ENCODE results near the gene SAMD10. TPM values are rescaled to one million over a fixed set of nuclear protein-coding genes. Genes with fewer than 3 reads are reported as not detected.

Gene SAMD10
- polyA plus RNA-seq, 1 of the 3 experiments (the other 2 are of a cell fraction) = 11.6 TPM

DNA sequence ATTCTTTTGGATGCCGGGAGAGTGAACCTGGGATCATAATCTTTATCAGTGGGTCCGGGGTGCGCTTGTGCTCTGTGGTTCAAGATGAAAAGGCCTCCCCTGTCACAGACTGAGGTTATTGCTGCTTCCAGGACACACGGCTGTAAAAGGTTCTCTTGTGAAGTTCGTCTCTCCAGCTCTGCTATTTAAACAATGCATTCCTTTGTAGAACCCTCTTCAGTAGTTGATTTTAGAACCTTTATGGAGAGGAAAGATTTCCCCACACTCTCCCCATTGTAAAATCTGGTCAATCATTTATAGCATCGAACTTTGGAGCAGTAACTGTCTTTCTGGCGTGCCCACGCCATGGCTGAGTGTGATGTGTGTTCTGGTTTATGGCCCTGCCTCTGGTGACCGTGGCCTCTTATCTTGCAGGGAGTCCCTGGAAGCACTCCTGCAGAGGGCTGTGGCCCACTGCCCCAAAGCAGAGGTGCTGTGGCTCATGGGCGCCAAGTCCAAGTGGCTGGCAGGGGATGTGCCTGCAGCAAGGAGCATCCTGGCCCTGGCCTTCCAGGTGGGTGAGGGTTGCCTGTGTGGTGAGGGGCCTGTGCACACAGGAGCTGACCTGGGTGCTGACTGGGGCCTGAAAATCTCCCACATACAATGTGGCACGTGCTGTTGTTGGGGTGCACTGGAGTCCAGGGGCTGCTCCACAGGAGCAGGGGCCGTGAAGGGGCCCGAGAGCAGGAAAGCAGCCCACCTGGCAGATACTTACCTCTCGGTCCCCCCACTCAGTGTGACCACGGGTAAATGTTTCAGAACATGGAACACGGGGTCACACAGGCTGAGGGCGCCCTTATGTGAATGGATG lies 44.9 kb upstream of the SAMD10 start:
- peaks cover 34 to 56% of the 10 kb centered on the region in 2 experiments for H3K36me3 ChIP-seq (replicated peaks in 1 of 2; ENCODE audit: control insufficient read depth in 1 of 2, insufficient read depth in 2 of 2, low read length in 1 of 2)
- no peak for TF ChIP-seq JUND (IDR thresholded peaks at IDR 0.05)
- TF ChIP-seq RFX5 (IDR thresholded peaks at IDR 0.05; ENCODE audit: low read length) = no peak
- no peak for TF ChIP-seq CHD2 (IDR thresholded peaks at IDR 0.05; ENCODE audit: low read length, partially characterized antibody)
- TF ChIP-seq FOSL2 (IDR thresholded peaks at IDR 0.05; ENCODE audit: borderline replicate concordance, low read depth) = no peak
- no peak for TF ChIP-seq TEAD4 (IDR thresholded peaks at IDR 0.05; ENCODE audit: borderline replicate concordance, insufficient read depth)
- no peak overlapping the region for H2AFZ ChIP-seq (ENCODE audit: low read depth)
- no peak overlapping the region for H3K4me2 ChIP-seq
- POLR2A ChIA-PET = no interaction called here
- no peaks in the 10 kb centered on the region for H3K79me2 ChIP-seq (ENCODE audit: insufficient read depth)
- H3K27me3 ChIP-seq (ENCODE audit: insufficient read depth) = no peaks in the 10 kb centered on the region
- no peak for DNase-seq
- no peak overlapping the region for H3K9ac ChIP-seq
- no peaks in the 10 kb centered on the region for H4K20me1 ChIP-seq (ENCODE audit: insufficient read depth)
- H3K9me2 ChIP-seq = no peaks in the 10 kb centered on the region
- 89% methylated on average over 13 of the region's 17 CpGs for WGBS (ENCODE audit: low lambda C conversion rate)
- H3F3A ChIP-seq (replicated peaks; ENCODE audit: insufficient read depth) = peaks cover 4% of the 10 kb centered on the region
- no peak overlapping the region for H3K4me3 ChIP-seq (ENCODE audit: low read depth in 2 of 2, low read length in 1 of 2)
- CTCF ChIA-PET = interaction anchor here (1.0 to 5.7 kb wide), 3 partner anchors 15 to 44 kb away, joined by 3 to 74 read pairs (median 8); partner anchors contain the start of genes PRPF6 and SAMD10
- no peaks in the 10 kb centered on the region for H3K9me3 ChIP-seq
- H3K4me1 ChIP-seq (ENCODE audit: control insufficient read depth in 1 of 2, insufficient read depth in 2 of 2, low read depth in 1 of 2, low read length in 1 of 2) = peaks cover 0 to 48% of the 10 kb centered on the region in 2 experiments; a peak in 1 of 4 replicates
- peak overlapping the region in 1 of 2 experiments; percentile 74; a peak in 1 of 4 replicates for H3K27ac ChIP-seq (ENCODE audit: low read depth in 2 of 2, low read length in 1 of 2)

DNA sequence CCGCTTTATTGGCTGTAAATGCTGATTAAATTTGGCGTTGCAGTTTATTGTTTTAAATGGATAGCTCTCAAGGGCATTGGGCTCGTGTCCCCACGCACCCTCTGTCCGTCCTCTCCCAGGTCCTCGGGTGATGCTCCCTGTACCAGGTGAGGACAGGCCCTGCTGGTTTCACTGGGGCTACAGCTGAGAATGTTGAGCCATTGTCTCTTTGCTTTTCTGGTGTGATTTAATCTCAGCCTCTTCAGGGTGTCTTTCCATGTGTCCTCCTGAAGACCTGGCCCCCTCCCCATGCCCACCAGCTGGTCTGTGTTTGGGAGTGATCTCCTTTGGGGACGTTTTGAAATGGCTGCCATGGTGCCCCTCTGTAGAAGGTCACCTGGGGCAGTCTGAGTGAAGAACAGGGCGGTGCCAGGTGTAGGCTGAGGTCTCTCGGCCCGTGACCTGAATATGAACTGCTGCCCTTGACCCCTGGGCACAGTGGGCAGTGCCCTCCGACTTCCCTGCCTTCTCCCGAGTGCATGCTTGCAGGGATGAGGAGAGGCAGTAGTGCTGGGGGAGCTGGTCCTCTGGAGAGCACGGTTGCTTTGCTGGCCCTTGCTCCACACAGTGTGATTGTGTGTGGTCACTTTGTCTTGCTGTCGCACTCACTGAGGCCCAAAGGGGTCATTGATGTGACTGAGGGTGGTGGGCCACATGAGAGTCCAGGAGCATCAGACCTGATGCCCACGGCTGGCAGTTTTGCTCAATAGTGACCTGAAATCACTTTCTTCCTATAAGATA lies 44.1 kb upstream of the SAMD10 start:
- WGBS (ENCODE audit: low lambda C conversion rate) = 86% methylated on average over 10 of the region's 15 CpGs
- no peak overlapping the region for H3K9ac ChIP-seq
- no peaks in the 10 kb centered on the region for H3K9me2 ChIP-seq
- H3K9me3 ChIP-seq = no peaks in the 10 kb centered on the region
- H3K27me3 ChIP-seq (ENCODE audit: insufficient read depth) = no peaks in the 10 kb centered on the region
- H3K79me2 ChIP-seq (ENCODE audit: insufficient read depth) = no peaks in the 10 kb centered on the region
- ChIA-PET POLR2A (no interaction called here), CTCF (interaction anchor here (1.0 to 5.7 kb wide), 3 partner anchors 15 to 43 kb away, joined by 3 to 74 read pairs (median 5); partner anchors contain the start of gene PRPF6)
- TF ChIP-seq POLR2AphosphoS5 (IDR thresholded peaks at IDR 0.05; ENCODE audit: low read depth, low read length) = no peak
- H3K4me3 ChIP-seq (ENCODE audit: low read depth in 2 of 2, low read length in 1 of 2) = no peak overlapping the region
- H3K4me2 ChIP-seq = no peak overlapping the region
- peak overlapping the region in 1 of 2 experiments; percentile 9; a peak in 1 of 4 replicates for H3K27ac ChIP-seq (ENCODE audit: low read depth in 2 of 2, low read length in 1 of 2)
- H3F3A ChIP-seq (replicated peaks; ENCODE audit: insufficient read depth) = peaks cover 4% of the 10 kb centered on the region
- H2AFZ ChIP-seq (ENCODE audit: low read depth) = no peak overlapping the region
- no peak for DNase-seq
- H4K20me1 ChIP-seq (ENCODE audit: insufficient read depth) = no peaks in the 10 kb centered on the region
- peaks cover 0 to 48% of the 10 kb centered on the region in 2 experiments; a peak in 1 of 4 replicates for H3K4me1 ChIP-seq (ENCODE audit: control insufficient read depth in 1 of 2, insufficient read depth in 2 of 2, low read depth in 1 of 2, low read length in 1 of 2)
- peaks cover 36 to 58% of the 10 kb centered on the region in 2 experiments for H3K36me3 ChIP-seq (replicated peaks in 1 of 2; ENCODE audit: control insufficient read depth in 1 of 2, insufficient read depth in 2 of 2, low read length in 1 of 2)

DNA sequence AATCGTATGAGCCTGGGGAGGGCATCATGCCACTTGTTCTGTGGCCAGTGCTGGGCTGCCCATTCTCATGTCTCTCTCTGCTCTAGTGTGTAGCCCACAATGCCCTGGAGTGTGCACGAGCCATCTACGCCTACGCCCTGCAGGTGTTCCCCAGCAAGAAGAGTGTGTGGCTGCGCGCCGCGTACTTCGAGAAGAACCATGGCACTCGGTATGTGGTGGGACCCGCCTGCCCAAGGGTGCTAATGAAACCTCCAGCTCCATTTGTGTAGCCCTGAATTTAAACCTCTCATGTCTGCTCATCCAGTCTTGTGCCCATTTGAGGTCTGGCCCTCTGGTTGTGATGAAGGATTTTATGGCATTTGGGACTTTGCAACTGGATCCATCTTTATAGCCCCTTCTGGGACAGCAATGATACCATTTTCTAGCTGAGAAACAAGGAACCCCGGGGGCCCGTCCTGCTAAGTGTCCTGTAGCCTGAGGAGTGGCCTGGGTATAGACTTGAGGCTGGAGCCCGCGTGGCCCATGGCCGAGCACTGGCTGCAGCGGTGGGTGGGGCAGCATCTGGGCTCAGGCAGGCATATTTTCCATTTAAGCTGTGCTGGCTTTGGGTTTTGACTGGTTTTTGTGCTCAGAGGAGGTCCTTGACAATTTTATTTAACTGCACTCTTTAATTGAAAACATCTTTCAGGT lies 43.4 kb upstream of the SAMD10 start:
- DNase-seq = no peak
- Histone ChIP-seq H4K20me1 (ENCODE audit: insufficient read depth) (no peaks in the 10 kb centered on the region), H3K4me1 (ENCODE audit: control insufficient read depth in 1 of 2, insufficient read depth in 2 of 2, low read depth in 1 of 2, low read length in 1 of 2) (peaks cover 0 to 45% of the 10 kb centered on the region in 2 experiments; a peak in 1 of 4 replicates), H3F3A (replicated peaks; ENCODE audit: insufficient read depth) (peaks cover 4% of the 10 kb centered on the region), H3K27me3 (ENCODE audit: insufficient read depth) (no peaks in the 10 kb centered on the region), H3K27ac (ENCODE audit: low read depth in 2 of 2, low read length in 1 of 2) (peak overlapping the region in 1 of 2 experiments; percentile 3; a peak in 1 of 4 replicates), H3K9me3 (no peaks in the 10 kb centered on the region), H3K4me2 (no peak overlapping the region), H3K9ac (no peak overlapping the region), H3K79me2 (ENCODE audit: insufficient read depth) (no peaks in the 10 kb centered on the region), H2AFZ (ENCODE audit: low read depth) (no peak overlapping the region), H3K4me3 (ENCODE audit: low read depth in 2 of 2, low read length in 1 of 2) (no peak overlapping the region), H3K9me2 (no peaks in the 10 kb centered on the region), H3K36me3 (replicated peaks in 1 of 2; ENCODE audit: control insufficient read depth in 1 of 2, insufficient read depth in 2 of 2, low read length in 1 of 2) (peaks cover 36 to 57% of the 10 kb centered on the region in 2 experiments)
- WGBS (ENCODE audit: low lambda C conversion rate) = 97% methylated on average over 13 of the region's 17 CpGs
- ChIA-PET CTCF (interaction anchor here (1.0 to 1.6 kb wide), 2 partner anchors 12 to 16 kb away, joined by 3 to 5 read pairs; no protein-coding TSS in a partner anchor), POLR2A (no interaction called here)
- TF ChIP-seq FOXM1 (IDR thresholded peaks at IDR 0.05; ENCODE audit: low read depth) (no peak), RFX5 (IDR thresholded peaks at IDR 0.05; ENCODE audit: low read length) (no peak), EZH2phosphoT487 (IDR thresholded peaks at IDR 0.05; ENCODE audit: borderline replicate concordance, low read depth) (no peak), MXI1 (IDR thresholded peaks at IDR 0.05; ENCODE audit: low read depth, low read length) (no peak), NFIC (IDR thresholded peaks at IDR 0.05; ENCODE audit: borderline replicate concordance) (no peak), ELF1 (IDR thresholded peaks at IDR 0.05) (no peak)
- TF ChIP-seq, protein P1, sequence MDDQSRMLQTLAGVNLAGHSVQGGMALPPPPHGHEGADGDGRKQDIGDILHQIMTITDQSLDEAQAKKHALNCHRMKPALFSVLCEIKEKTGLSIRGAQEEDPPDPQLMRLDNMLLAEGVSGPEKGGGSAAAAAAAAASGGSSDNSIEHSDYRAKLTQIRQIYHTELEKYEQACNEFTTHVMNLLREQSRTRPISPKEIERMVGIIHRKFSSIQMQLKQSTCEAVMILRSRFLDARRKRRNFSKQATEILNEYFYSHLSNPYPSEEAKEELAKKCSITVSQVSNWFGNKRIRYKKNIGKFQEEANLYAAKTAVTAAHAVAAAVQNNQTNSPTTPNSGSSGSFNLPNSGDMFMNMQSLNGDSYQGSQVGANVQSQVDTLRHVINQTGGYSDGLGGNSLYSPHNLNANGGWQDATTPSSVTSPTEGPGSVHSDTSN (IDR thresholded peaks at IDR 0.05) = no peak
- TF ChIP-seq, protein P2, sequence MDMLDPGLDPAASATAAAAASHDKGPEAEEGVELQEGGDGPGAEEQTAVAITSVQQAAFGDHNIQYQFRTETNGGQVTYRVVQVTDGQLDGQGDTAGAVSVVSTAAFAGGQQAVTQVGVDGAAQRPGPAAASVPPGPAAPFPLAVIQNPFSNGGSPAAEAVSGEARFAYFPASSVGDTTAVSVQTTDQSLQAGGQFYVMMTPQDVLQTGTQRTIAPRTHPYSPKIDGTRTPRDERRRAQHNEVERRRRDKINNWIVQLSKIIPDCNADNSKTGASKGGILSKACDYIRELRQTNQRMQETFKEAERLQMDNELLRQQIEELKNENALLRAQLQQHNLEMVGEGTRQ (IDR thresholded peaks at IDR 0.05; ENCODE audit: borderline replicate concordance, low read depth, low read length) = no peak
